Measurements from ENCODE around the gene VPS16. TPM values are rescaled to one million over a fixed set of nuclear protein-coding genes. Genes with fewer than 3 reads are reported as not detected.

VPS16 gene
- total and polyA plus RNA-seq, 2 of the 8 experiments (the other 6 are each of a cell fraction or from before 2014, with no cell fraction given) = 23.8 to 25.9 TPM

GRCh38 chr20:2804852-2805688 is 35.5 kb upstream of the VPS16 start:
- POLR2A ChIA-PET (ENCODE audit: partially characterized antibody) = interaction anchor here (1.9 kb wide), 1 partner anchor 149 kb away, joined by 6 read pairs; no protein-coding TSS in a partner anchor
- Histone ChIP-seq H3K9me3 (ENCODE audit: insufficient read depth in 2 of 2, low read depth in 1 of 2, low read length in 1 of 2) (no peaks in the 10 kb centered on the region), H3K36me3 (ENCODE audit: control insufficient read depth in 2 of 4, insufficient read depth in 4 of 4, low read length in 3 of 4) (no peaks in the 10 kb centered on the region), H3K4me1 (replicated peaks in 1 of 4; ENCODE audit: control insufficient read depth in 3 of 4, insufficient read depth in 4 of 4, low read length in 3 of 4) (peaks cover 0 to 19% (median 11%) of the 10 kb centered on the region in 4 experiments; a peak in 6 of 7 replicates), H3K18ac (ENCODE audit: extremely low read depth, low read length) (no peak overlapping the region), H2BK20ac (ENCODE audit: low read length) (no peak overlapping the region), H3K23ac (ENCODE audit: insufficient read length) (no peak overlapping the region), H4K5ac (ENCODE audit: insufficient read length, low read depth, low read length) (no peak overlapping the region), H2BK5ac (ENCODE audit: low read depth, low read length) (no peak overlapping the region), H3K56ac (replicated peaks; ENCODE audit: insufficient read length, low read depth, low read length) (no peak overlapping the region), H2BK120ac (replicated peaks; ENCODE audit: low read depth, low read length) (no peak overlapping the region), H3K79me2 (ENCODE audit: control insufficient read depth in 1 of 2, insufficient read depth in 2 of 2, low read length in 2 of 2) (no peaks in the 10 kb centered on the region), H3K27me3 (replicated peaks in 1 of 4; ENCODE audit: control insufficient read depth in 3 of 4, extremely low read depth in 1 of 4, insufficient read depth in 3 of 4, low read length in 3 of 4) (peaks cover 41 to 71% (median 65%) of the 10 kb centered on the region in 4 experiments), H3K9ac (replicated peaks in 1 of 4; ENCODE audit: extremely low read depth in 1 of 4, low read depth in 3 of 4, low read length in 3 of 4) (no peak overlapping the region), H3K4me3 (ENCODE audit: extremely low read depth in 1 of 4, insufficient read depth in 2 of 4, low read depth in 3 of 4, low read length in 4 of 4) (peak overlapping the region; percentile 19 to 52 (median 24); a peak in 5 of 8 replicates), H4K91ac (replicated peaks; ENCODE audit: insufficient read length, low read length) (no peak overlapping the region), H3K79me1 (ENCODE audit: low read depth, low read length) (no peaks in the 10 kb centered on the region; the same call in 1 of the 2 replicates), H3K27ac (ENCODE audit: low read depth, low read length) (no peak overlapping the region), H2AK5ac (ENCODE audit: low read depth, low read length) (no peak overlapping the region), H3K4ac (replicated peaks; ENCODE audit: insufficient read length, low read depth, low read length) (no peak overlapping the region), H3K4me2 (ENCODE audit: insufficient read depth in 1 of 2, low read depth in 2 of 2, low read length in 2 of 2) (peak overlapping the region; percentile 78 to 79), H3K14ac (ENCODE audit: insufficient read length) (no peak overlapping the region), H2BK12ac (ENCODE audit: low read depth, low read length) (no peak overlapping the region), H4K20me1 (replicated peaks in 1 of 2; ENCODE audit: control insufficient read depth in 1 of 2, insufficient read depth in 2 of 2, low read length in 2 of 2) (peaks cover 0 to 2% of the 10 kb centered on the region in 2 experiments), H3K23me2 (ENCODE audit: low read depth, low read length) (peaks cover 13% of the 10 kb centered on the region), H2AFZ (ENCODE audit: low read length) (peak overlapping the region; percentile 55; the same call in 1 of the 2 replicates), H2BK15ac (ENCODE audit: low read length) (no peak overlapping the region), H4K8ac (ENCODE audit: extremely low read depth, insufficient read depth, low read length) (no peak overlapping the region; the same call in 1 of the 2 replicates)
- DNase-seq (ENCODE audit: low read depth in 1 of 2, low spot score in 2 of 2) = peak in 1 of 2 experiments; percentile 72
- no peak for FAIRE-seq
- CTCF ChIA-PET (ENCODE audit: partially characterized antibody) = interaction anchor here (0.6 to 2.0 kb wide), 4 partner anchors 12 to 48 kb away, joined by 3 to 8 read pairs (median 3); partner anchors contain the start of gene TMEM239
- no peak for TF ChIP-seq CTBP2 (IDR thresholded peaks at IDR 0.05; ENCODE audit: borderline replicate concordance, insufficient read depth, insufficient read length, low read length)
- peak; percentile 19; the same call in 1 of the 2 replicates for TF ChIP-seq E2F6 (IDR thresholded peaks at IDR 0.05)
- TF ChIP-seq KDM4A (IDR thresholded peaks at IDR 0.05; ENCODE audit: low read depth, low read length, severe bottlenecking) = peak; percentile 27
- peak; percentile 84 for TF ChIP-seq SUZ12 (IDR thresholded peaks at IDR 0.05; ENCODE audit: low read length)
- peak; percentile 35 for TF ChIP-seq RNF2 (IDR thresholded peaks at IDR 0.05; ENCODE audit: borderline replicate concordance, low read depth, low read length, missing control alignments, poor library complexity, severe bottlenecking)
- TF ChIP-seq EZH2 (IDR thresholded peaks at IDR 0.05; ENCODE audit: low read depth, low read length, severe bottlenecking) = peak; percentile 89
- WGBS, 2 experiments (ENCODE audit: extremely low coverage in 1 of 2, insufficient coverage in 1 of 2, insufficient read length in 1 of 2, insufficient replicate concordance in 2 of 2, low coverage in 1 of 2, low lambda C conversion rate in 2 of 2, missing lambda C conversion rate in 1 of 2) = 16% methylated on average over 26 of the region's 49 CpGs; no CpG with 5 or more reads in 1 of the 2 experiments
